ENCODE measurements around the gene PRKCSH. TPM values are rescaled to one million over a fixed set of nuclear protein-coding genes. Genes with fewer than 3 reads are reported as not detected.
A peak's percentile ranks its signal among the peaks of the same experiment; 100 is the strongest.

The PRKCSH gene, protein sequence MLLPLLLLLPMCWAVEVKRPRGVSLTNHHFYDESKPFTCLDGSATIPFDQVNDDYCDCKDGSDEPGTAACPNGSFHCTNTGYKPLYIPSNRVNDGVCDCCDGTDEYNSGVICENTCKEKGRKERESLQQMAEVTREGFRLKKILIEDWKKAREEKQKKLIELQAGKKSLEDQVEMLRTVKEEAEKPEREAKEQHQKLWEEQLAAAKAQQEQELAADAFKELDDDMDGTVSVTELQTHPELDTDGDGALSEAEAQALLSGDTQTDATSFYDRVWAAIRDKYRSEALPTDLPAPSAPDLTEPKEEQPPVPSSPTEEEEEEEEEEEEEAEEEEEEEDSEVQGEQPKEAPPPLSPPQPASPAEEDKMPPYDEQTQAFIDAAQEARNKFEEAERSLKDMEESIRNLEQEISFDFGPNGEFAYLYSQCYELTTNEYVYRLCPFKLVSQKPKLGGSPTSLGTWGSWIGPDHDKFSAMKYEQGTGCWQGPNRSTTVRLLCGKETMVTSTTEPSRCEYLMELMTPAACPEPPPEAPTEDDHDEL
- total RNA-seq (2013; cell fraction: nucleolus; rRNA removed) = 82.5 and 98.4 TPM in 2 replicates
- total RNA-seq (2014; rRNA removed) (95.5 and 99.3 TPM in 2 replicates), total RNA-seq (2014; rRNA removed; fragmentation: Illumina TruSeq; extraction: Trizol) (37.9 and 40.5 TPM in 2 replicates), total RNA-seq (2021) (271 and 280 TPM in 2 replicates), polyA plus RNA-seq (2011; rRNA removed) (31.5 and 42.0 TPM in 2 replicates), polyA plus RNA-seq (2014; fragmentation: Illumina TruSeq; extraction: Trizol) (60.5 and 97.4 TPM in 2 replicates), polyA plus RNA-seq (2014; fragmentation: Nextera tagmentation; extraction: Ambion mirVana) (1 to 10 TPM; 1.1 to 5.2 TPM), polyA plus RNA-seq (2014; rRNA removed) (110 and 125 TPM in 2 replicates), polyA plus RNA-seq (2016; fragmentation: Nextera tagmentation; extraction: Ambion mirVana) (10 to 100 TPM; 42.0 to 46.1 TPM), polyA minus RNA-seq (2011; rRNA and poly(A)+ RNA removed) (47.5 and 73.1 TPM in 2 replicates), Bru-seq, nascent RNA (percentile 73 among the genes with signal in this experiment), BruChase-seq, experiment 1, labeled RNA remaining after a 6-hour chase (percentile 92 among the genes with signal in this experiment), BruChase-seq, experiment 2, labeled RNA remaining after a 2-hour chase (percentile 83 among the genes with signal in this experiment)
- 102 TPM for polyA plus RNA-seq (2011; ENCODE audit: low read depth)
- 77.2 and 88.9 TPM in 2 replicates for polyA plus RNA-seq (2011; cell fraction: cytosol; rRNA removed)
- 270 and 309 TPM in 2 replicates for polyA plus RNA-seq (2011; cell fraction: nucleus; rRNA removed)
- polyA plus RNA-seq (2012) = 225 and 255 TPM in 2 replicates
- polyA minus RNA-seq (2011; cell fraction: cytosol; rRNA and poly(A)+ RNA removed) = 83.8 and 90.2 TPM in 2 replicates
- 53.7 and 95.3 TPM in 2 replicates for polyA minus RNA-seq (2011; cell fraction: nucleus; rRNA and poly(A)+ RNA removed)
- long read RNA-seq, experiment 1, partial matches to known transcripts = 6 of 9 reads
- long read RNA-seq, experiment 1, other reads (novel, unspliced or antisense) = 3 of 9 reads
- long read RNA-seq, experiment 2 = 0 reads

DNA sequence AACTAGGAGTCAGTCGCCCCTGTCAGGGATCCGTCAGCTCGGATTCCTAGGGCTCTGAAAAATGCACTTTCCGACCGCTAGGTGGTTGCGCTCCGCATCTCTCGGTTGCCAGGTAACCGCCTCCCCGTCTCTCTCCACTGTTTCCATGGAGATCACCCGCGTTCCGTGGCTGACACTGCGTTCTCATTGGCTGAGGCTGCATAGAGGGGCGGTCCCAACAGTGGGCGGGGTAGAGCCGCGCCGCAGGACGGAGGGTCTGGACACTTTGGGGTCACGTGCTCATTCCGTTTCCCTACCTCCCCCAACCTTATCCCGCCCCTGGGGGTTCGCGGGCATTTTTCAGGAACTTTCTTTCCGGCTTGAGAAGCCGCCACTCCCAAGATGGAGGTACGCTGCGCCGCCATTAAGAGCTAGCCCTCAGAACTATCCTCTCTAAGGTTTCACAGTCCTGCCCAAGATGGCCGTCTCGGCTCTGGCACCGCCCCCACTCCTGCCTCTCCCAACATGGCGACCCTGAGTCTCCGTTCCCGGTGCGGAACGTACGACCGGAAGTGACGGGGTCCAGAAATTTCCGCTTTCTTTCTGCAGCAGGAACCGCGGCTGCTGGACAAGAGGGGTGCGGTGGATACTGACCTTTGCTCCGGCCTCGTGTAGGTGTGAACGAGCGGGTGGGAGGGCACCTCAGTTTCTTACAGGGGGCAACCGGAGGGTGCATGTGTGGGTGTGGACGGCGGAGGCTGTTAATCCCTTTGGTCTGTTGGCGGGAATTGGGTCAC is at the start of gene PRKCSH, which contains the start of gene ODAD3:
Gene PRKCSH, plus strand, starts transcription at position 579 of the 776 bp plus-strand sequence. CDS start 483 bp downstream, outside the sequence.
Gene ODAD3, minus strand, starts transcription at position 65 of the 776 bp plus-strand sequence. CDS start 105 bp downstream, outside the sequence.
- peak; percentile 100 for FAIRE-seq
- no TSS peak for BruUV-seq (replicated peaks)
- TF ChIP-seq, protein P1, sequence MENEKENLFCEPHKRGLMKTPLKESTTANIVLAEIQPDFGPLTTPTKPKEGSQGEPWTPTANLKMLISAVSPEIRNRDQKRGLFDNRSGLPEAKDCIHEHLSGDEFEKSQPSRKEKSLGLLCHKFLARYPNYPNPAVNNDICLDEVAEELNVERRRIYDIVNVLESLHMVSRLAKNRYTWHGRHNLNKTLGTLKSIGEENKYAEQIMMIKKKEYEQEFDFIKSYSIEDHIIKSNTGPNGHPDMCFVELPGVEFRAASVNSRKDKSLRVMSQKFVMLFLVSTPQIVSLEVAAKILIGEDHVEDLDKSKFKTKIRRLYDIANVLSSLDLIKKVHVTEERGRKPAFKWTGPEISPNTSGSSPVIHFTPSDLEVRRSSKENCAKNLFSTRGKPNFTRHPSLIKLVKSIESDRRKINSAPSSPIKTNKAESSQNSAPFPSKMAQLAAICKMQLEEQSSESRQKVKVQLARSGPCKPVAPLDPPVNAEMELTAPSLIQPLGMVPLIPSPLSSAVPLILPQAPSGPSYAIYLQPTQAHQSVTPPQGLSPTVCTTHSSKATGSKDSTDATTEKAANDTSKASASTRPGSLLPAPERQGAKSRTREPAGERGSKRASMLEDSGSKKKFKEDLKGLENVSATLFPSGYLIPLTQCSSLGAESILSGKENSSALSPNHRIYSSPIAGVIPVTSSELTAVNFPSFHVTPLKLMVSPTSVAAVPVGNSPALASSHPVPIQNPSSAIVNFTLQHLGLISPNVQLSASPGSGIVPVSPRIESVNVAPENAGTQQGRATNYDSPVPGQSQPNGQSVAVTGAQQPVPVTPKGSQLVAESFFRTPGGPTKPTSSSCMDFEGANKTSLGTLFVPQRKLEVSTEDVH (IDR thresholded peaks at IDR 0.05; ENCODE audit: low read depth, partially characterized antibody) = peak; percentile 95
- peak; percentile 94 for TF ChIP-seq NR2C1 (IDR thresholded peaks at IDR 0.05)
- TF ChIP-seq, protein P2, sequence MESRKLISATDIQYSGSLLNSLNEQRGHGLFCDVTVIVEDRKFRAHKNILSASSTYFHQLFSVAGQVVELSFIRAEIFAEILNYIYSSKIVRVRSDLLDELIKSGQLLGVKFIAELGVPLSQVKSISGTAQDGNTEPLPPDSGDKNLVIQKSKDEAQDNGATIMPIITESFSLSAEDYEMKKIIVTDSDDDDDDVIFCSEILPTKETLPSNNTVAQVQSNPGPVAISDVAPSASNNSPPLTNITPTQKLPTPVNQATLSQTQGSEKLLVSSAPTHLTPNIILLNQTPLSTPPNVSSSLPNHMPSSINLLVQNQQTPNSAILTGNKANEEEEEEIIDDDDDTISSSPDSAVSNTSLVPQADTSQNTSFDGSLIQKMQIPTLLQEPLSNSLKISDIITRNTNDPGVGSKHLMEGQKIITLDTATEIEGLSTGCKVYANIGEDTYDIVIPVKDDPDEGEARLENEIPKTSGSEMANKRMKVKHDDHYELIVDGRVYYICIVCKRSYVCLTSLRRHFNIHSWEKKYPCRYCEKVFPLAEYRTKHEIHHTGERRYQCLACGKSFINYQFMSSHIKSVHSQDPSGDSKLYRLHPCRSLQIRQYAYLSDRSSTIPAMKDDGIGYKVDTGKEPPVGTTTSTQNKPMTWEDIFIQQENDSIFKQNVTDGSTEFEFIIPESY (IDR thresholded peaks at IDR 0.05) = 0 out of 2 replicates have a peak, but pooled peaks have one; percentile 17
- TF ChIP-seq TARDBP (IDR thresholded peaks at IDR 0.05; ENCODE audit: borderline replicate concordance) = peak; percentile 89
- peak; percentile 52 for TF ChIP-seq SMAD1 (IDR thresholded peaks at IDR 0.05; ENCODE audit: low read depth, partially characterized antibody)
- peak; percentile 98 for TF ChIP-seq RAD51 (IDR thresholded peaks at IDR 0.05)
- TF ChIP-seq FOXM1 (IDR thresholded peaks at IDR 0.05; ENCODE audit: low read depth, low read length) = no peak
- peak in 1 of 2 experiments; percentile 44; a peak in 1 of 4 replicates for TF ChIP-seq EP300 (IDR thresholded peaks at IDR 0.05; ENCODE audit: borderline replicate concordance in 1 of 2, control insufficient read depth in 1 of 2, low read depth in 2 of 2, low read length in 2 of 2)
- TF ChIP-seq ZNF274 (IDR thresholded peaks at IDR 0.05; ENCODE audit: insufficient read depth, insufficient read length) = no peak
- TF ChIP-seq BHLHE40 (IDR thresholded peaks at IDR 0.05; ENCODE audit: borderline replicate concordance in 1 of 2, low read depth in 2 of 2, low read length in 1 of 2) = peak; percentile 87 to 96
- TF ChIP-seq CREM (IDR thresholded peaks at IDR 0.05; ENCODE audit: low read depth) = peak; percentile 97

More for the DNA sequence above, at the start of gene PRKCSH, which contains the start of gene ODAD3:
- POLR2A ChIA-PET = interaction anchor here (0.6 to 1.6 kb wide), 8 partner anchors 9 to 897 kb away, joined by 3 to 12 read pairs (median 4); partner anchors contain the start of gene SWSAP1
- Histone ChIP-seq H3K9me3 (replicated peaks; ENCODE audit: control insufficient read depth, insufficient read depth, low read length) (no peaks in the 10 kb centered on the region), H3K4me1 (ENCODE audit: control insufficient read depth, insufficient read depth, low read length) (peaks cover 11% of the 10 kb centered on the region), H3K9ac (ENCODE audit: control insufficient read depth, insufficient read depth, low read length) (peak within 1 kb of the TSS; percentile 92), H3K27me3 (replicated peaks in 1 of 2; ENCODE audit: control insufficient read depth in 2 of 2, insufficient read depth in 2 of 2, low read length in 1 of 2) (no peaks in the 10 kb centered on the region), H3K79me2 (ENCODE audit: control insufficient read depth, insufficient read depth, low read length) (peaks cover 15% of the 10 kb centered on the region), H2AFZ (ENCODE audit: control insufficient read depth, low read depth, low read length) (peak within 1 kb of the TSS; percentile 89), H3K4me2 (ENCODE audit: control insufficient read depth, insufficient read depth) (peak within 1 kb of the TSS; percentile 97), H3K36me3 (ENCODE audit: control insufficient read depth in 2 of 2, insufficient read depth in 2 of 2, low read length in 1 of 2) (peaks cover 2 to 9% of the 10 kb centered on the region in 2 experiments; a peak in 2 of 4 replicates), H3K4me3 (peak within 1 kb of the TSS; percentile 99), H4K20me1 (ENCODE audit: control insufficient read depth, insufficient read depth) (no peaks in the 10 kb centered on the region), H3K27ac (ENCODE audit: control insufficient read depth, insufficient read depth) (peak within 1 kb of the TSS; percentile 86)
- ATAC-seq (peak; percentile 98), DNase-seq (ENCODE audit: low read depth, low spot score) (peak; percentile 99)
- SMC1A ChIA-PET (ENCODE audit: uncharacterized antibody, unreplicated experiment) = interaction anchor here (1.0 to 1.4 kb wide), 4 partner anchors 13 to 61 kb away, joined by 3 to 6 read pairs (median 4); partner anchors contain the start of genes EPOR and SWSAP1
- CTCF ChIA-PET = interaction anchor here (0.6 to 2.8 kb wide), 19 partner anchors 9 to 1552 kb away, joined by 3 to 13 read pairs (median 4); partner anchors contain the start of genes CCDC159, ECSIT, EPOR and SWSAP1
- RAD21 ChIA-PET (ENCODE audit: unreplicated experiment) = interaction anchor here (0.6 to 1.9 kb wide), 9 partner anchors 14 to 252 kb away, joined by 3 to 10 read pairs (median 4); no protein-coding TSS in a partner anchor
- in situ Hi-C loops (cut with MboI) (no loop called here), intact Hi-C loops (cut with micrococcal nuclease; ENCODE audit: unreplicated experiment) (loop anchor here (1.0 to 5.0 kb wide), 4 partner anchors 47 to 143 kb away; partner anchors contain the start of gene ZNF653)
- WGBS (ENCODE audit: insufficient coverage, insufficient replicate concordance, low lambda C conversion rate, missing lambda C conversion rate) = under 1% methylated on average over 53 of the region's 53 CpGs

All from GM12878 (cell line).